HepG2 (cell line): ENCODE results near the gene COASY. TPM values are rescaled to one million over a fixed set of nuclear protein-coding genes. Genes with fewer than 3 reads are reported as not detected.

Experiments used
- CBFB ChIP-seq: sonication (generic); formaldehyde crosslinking; IDR thresholded peaks from 2 replicates; pipeline ENCODE4 v1.4.0; 2020; ENCODE audit warnings: missing genetic modification reagents
- DR1 ChIP-seq: sonication (generic); formaldehyde crosslinking; IDR thresholded peaks from 2 replicates; pipeline ENCODE4 v1.8.0; 2021; ENCODE audit warnings: mild to moderate bottlenecking, missing genetic modification reagents, inconsistent platforms
- FOXO1 ChIP-seq: sonication (generic); formaldehyde crosslinking; IDR thresholded peaks from 2 replicates; pipeline ENCODE4 v1.4.0; 2020; ENCODE audit warnings: missing genetic modification reagents
- HDAC2 ChIP-seq: sonication (generic); formaldehyde crosslinking; IDR thresholded peaks from 2 replicates; pipeline ENCODE4 v1.4.0; 2020; ENCODE audit warnings: missing genetic modification reagents
- KLF12 ChIP-seq: sonication (generic); formaldehyde crosslinking; IDR thresholded peaks from 2 replicates; pipeline ENCODE4 v1.4.0; 2020; ENCODE audit warnings: missing genetic modification reagents, borderline replicate concordance
- KLF13 ChIP-seq: sonication (generic); formaldehyde crosslinking; IDR thresholded peaks from 2 replicates; pipeline ENCODE4 v1.4.0; 2020; ENCODE audit warnings: mild to moderate bottlenecking, missing genetic modification reagents
- MBNL3 ChIP-seq: fragments of 250-450 bp; sonication (Bioruptor Pico); conservative IDR thresholded peaks from 2 replicates; pipeline ENCODE4 v1.8.0; 2022; ENCODE audit warnings: mild to moderate bottlenecking, inconsistent platforms
- MYNN ChIP-seq: sonication (generic); formaldehyde crosslinking; IDR thresholded peaks from 2 replicates; pipeline ENCODE4 v1.4.0; 2020; ENCODE audit warnings: mild to moderate bottlenecking, low read depth, missing genetic modification reagents
- MYPOP ChIP-seq: sonication (generic); formaldehyde crosslinking; IDR thresholded peaks from 2 replicates; pipeline ENCODE4 v1.8.1; 2023; ENCODE audit warnings: mild to moderate bottlenecking, moderate library complexity, missing genetic modification reagents
- POLR2AphosphoS2 ChIP-seq: IDR thresholded peaks from 2 replicates; pipeline ENCODE4 v1.6.1; 2011; ENCODE audit warnings: low read depth, low read length, improper control_type of control experiment
- RBM39 ChIP-seq: fragments of 200-400 bp; formaldehyde crosslinking; IDR thresholded peaks from one replicate; pipeline ENCODE4 v1.6.1; 2018; ENCODE audit warnings: antibody characterized with exemption, mild to moderate bottlenecking, low read depth, low read length; ENCODE audit not compliant: poor library complexity, severe bottlenecking
- SYNCRIP ChIP-seq: fragments of 200-400 bp; formaldehyde crosslinking; IDR thresholded peaks from 2 replicates; pipeline ENCODE4 v1.6.1; 2018; ENCODE audit warnings: mild to moderate bottlenecking, low read depth, low read length; ENCODE audit not compliant: insufficient read depth
- ZBTB49 ChIP-seq: sonication (generic); formaldehyde crosslinking; IDR thresholded peaks from 2 replicates; pipeline ENCODE4 v1.4.0; 2020; ENCODE audit warnings: missing genetic modification reagents, borderline replicate concordance
- ZBTB8A ChIP-seq: sonication (generic); formaldehyde crosslinking; IDR thresholded peaks from 2 replicates; pipeline ENCODE4 v1.4.0; 2020; ENCODE audit warnings: mild to moderate bottlenecking, low read depth, missing genetic modification reagents, borderline replicate concordance
- ZC3H4 ChIP-seq: sonication (generic); formaldehyde crosslinking; IDR thresholded peaks from 2 replicates; pipeline ENCODE4 v1.4.0; 2020; ENCODE audit warnings: missing genetic modification reagents, borderline replicate concordance
- ZNF256 ChIP-seq: sonication (generic); formaldehyde crosslinking; conservative IDR thresholded peaks from 2 replicates; pipeline ENCODE4 v1.4.0; 2020; ENCODE audit warnings: missing genetic modification reagents
- ZNF749 ChIP-seq: sonication (generic); formaldehyde crosslinking; IDR thresholded peaks from 2 replicates; pipeline ENCODE4 v1.8.0; 2022; ENCODE audit warnings: mild to moderate bottlenecking, missing genetic modification reagents, moderate library complexity, borderline replicate concordance
- ZNF788 ChIP-seq: sonication (generic); formaldehyde crosslinking; IDR thresholded peaks from 2 replicates; pipeline ENCODE4 v1.5.0; 2020; ENCODE audit warnings: mild to moderate bottlenecking, missing genetic modification reagents, borderline replicate concordance
- polyA plus RNA-seq, 8 experiments: library from polyadenylated mRNA; depleted of rRNA in 3 of 8; stranded (reverse) in 7 of 8; unstranded in 1 of 8; fragments of >200 nt; fragmentation: Illumina TruSeq in 4 of 8; extraction: Trizol in 4 of 8; gene quantifications; 2 replicates each; pipeline versions ENCODE4 v1.2.1 to v1.2.3, GENCODE V29; 2011 to 2016; ENCODE audit warnings: low read depth in 4 of 8, missing spikeins in 1 of 8, mixed read lengths in 1 of 8; ENCODE audit not compliant: insufficient read depth in 1 of 8
- total RNA-seq, 5 experiments: library from RNA; depleted of rRNA; stranded (reverse); fragments of >200 nt; fragmentation: Illumina TruSeq; extraction: Trizol; gene quantifications; 2 replicates each; pipeline ENCODE4 v1.2.3, GENCODE V29; 2016; ENCODE audit warnings: low read depth in 1 of 5
- TF ChIP-seq, protein P1 (sequence below): IDR thresholded peaks from 2 replicates; pipeline ENCODE4 v1.6.1; 2016; ENCODE audit warnings: control low read depth
- TF ChIP-seq, protein P2 (sequence below): conservative IDR thresholded peaks from 2 replicates; pipeline ENCODE4 v1.6.1; 2018; ENCODE audit warnings: missing genetic modification reagents
- TF ChIP-seq, protein P3 (sequence below): fragments of 450-650 bp; IDR thresholded peaks from 2 replicates; pipeline ENCODE4 v1.6.1; 2017; ENCODE audit warnings: mild to moderate bottlenecking

The COASY gene
- total and polyA plus RNA-seq, 2 of the 13 experiments (the other 11 are each of a cell fraction or from before 2014, with no cell fraction given): 90.7 to 125 TPM

DNA sequence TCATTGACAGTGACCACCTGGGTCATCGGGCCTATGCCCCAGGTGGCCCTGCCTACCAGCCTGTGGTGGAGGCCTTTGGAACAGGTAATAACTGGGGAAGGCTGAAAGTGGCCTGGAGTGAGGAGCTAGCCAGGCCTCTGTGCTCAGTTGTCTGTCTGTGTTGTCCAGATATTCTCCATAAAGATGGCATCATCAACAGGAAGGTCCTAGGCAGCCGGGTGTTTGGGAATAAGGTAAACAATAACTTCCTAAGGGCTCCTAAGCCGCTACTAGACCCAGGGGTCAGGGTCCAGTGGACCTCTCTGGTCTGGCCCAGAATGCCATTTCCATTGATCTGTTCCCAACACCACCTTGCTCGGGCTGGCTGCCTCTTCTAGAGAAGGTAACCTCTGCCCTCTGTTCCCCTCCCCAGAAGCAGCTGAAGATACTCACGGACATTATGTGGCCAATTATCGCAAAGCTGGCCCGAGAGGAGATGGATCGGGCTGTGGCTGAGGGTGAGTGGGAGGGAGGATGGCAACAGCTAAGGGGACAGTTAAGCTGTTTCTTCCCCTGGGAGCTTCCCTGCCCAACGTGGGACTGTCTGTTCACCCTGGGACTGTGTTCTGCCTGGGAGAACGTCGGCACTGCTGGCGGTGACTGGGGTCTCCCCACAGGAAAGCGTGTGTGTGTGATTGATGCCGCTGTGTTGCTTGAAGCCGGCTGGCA lies 3.0 kb downstream of the COASY start (continued):
- no peak for TF ChIP-seq ZNF256 (CRISPR knock-in tag)
- TF ChIP-seq MBNL3 (CRISPR knock-in tag): no peak
- no peak for TF ChIP-seq RBM39
- TF ChIP-seq ZNF788 (CRISPR knock-in tag): peak; percentile 20; the same call in 1 of the 2 replicates
- no peak for TF ChIP-seq KLF12 (CRISPR knock-in tag)
- no peak for TF ChIP-seq CBFB
- TF ChIP-seq, protein P1, sequence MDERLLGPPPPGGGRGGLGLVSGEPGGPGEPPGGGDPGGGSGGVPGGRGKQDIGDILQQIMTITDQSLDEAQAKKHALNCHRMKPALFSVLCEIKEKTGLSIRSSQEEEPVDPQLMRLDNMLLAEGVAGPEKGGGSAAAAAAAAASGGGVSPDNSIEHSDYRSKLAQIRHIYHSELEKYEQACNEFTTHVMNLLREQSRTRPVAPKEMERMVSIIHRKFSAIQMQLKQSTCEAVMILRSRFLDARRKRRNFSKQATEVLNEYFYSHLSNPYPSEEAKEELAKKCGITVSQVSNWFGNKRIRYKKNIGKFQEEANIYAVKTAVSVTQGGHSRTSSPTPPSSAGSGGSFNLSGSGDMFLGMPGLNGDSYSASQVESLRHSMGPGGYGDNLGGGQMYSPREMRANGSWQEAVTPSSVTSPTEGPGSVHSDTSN: peak; percentile 18; the same call in 1 of the 2 replicates
- TF ChIP-seq ZC3H4 (CRISPR knock-in tag): no peak
- TF ChIP-seq, protein P2, sequence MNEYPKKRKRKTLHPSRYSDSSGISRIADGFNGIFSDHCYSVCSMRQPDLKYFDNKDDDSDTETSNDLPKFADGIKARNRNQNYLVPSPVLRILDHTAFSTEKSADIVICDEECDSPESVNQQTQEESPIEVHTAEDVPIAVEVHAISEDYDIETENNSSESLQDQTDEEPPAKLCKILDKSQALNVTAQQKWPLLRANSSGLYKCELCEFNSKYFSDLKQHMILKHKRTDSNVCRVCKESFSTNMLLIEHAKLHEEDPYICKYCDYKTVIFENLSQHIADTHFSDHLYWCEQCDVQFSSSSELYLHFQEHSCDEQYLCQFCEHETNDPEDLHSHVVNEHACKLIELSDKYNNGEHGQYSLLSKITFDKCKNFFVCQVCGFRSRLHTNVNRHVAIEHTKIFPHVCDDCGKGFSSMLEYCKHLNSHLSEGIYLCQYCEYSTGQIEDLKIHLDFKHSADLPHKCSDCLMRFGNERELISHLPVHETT: no peak; the same call in 1 of the 2 replicates
- no peak; the same call in 1 of the 2 replicates for TF ChIP-seq MYNN
- TF ChIP-seq ZNF749 (CRISPR knock-in tag): no peak
- TF ChIP-seq, protein P3, sequence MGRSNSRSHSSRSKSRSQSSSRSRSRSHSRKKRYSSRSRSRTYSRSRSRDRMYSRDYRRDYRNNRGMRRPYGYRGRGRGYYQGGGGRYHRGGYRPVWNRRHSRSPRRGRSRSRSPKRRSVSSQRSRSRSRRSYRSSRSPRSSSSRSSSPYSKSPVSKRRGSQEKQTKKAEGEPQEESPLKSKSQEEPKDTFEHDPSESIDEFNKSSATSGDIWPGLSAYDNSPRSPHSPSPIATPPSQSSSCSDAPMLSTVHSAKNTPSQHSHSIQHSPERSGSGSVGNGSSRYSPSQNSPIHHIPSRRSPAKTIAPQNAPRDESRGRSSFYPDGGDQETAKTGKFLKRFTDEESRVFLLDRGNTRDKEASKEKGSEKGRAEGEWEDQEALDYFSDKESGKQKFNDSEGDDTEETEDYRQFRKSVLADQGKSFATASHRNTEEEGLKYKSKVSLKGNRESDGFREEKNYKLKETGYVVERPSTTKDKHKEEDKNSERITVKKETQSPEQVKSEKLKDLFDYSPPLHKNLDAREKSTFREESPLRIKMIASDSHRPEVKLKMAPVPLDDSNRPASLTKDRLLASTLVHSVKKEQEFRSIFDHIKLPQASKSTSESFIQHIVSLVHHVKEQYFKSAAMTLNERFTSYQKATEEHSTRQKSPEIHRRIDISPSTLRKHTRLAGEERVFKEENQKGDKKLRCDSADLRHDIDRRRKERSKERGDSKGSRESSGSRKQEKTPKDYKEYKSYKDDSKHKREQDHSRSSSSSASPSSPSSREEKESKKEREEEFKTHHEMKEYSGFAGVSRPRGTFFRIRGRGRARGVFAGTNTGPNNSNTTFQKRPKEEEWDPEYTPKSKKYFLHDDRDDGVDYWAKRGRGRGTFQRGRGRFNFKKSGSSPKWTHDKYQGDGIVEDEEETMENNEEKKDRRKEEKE: no peak
- peak; percentile 87 for TF ChIP-seq FOXO1 (CRISPR knock-in tag)
- no peak for TF ChIP-seq MYPOP (CRISPR knock-in tag)
- TF ChIP-seq KLF13: no peak
- no peak for TF ChIP-seq ZBTB8A
- TF ChIP-seq DR1 (CRISPR knock-in tag): no peak
- no peak for TF ChIP-seq SYNCRIP
- TF ChIP-seq ZBTB49 (CRISPR knock-in tag): peak; percentile 59; the same call in 1 of the 2 replicates
- 0 out of 2 replicates have a peak, but pooled peaks have one; percentile 22 for TF ChIP-seq POLR2AphosphoS2
- TF ChIP-seq HDAC2: peak; percentile 88
